ENCODE measurements around the gene KRT7.
"Not testable (repeated sequence)": the region's sequence is repeated elsewhere in the genome, so short reads cannot be mapped to it uniquely, and the experiment has no call there.

KRT7 gene

GRCh38 chr12:52255926-52256583 lies 23.0 kb downstream of the KRT7 start:
- DNase-seq (ENCODE audit: low spot score), result no peak

GRCh38 chr12:52256584-52256935 lies 23.5 kb downstream of the KRT7 start:
- no peak for DNase-seq (ENCODE audit: low spot score)

DNA sequence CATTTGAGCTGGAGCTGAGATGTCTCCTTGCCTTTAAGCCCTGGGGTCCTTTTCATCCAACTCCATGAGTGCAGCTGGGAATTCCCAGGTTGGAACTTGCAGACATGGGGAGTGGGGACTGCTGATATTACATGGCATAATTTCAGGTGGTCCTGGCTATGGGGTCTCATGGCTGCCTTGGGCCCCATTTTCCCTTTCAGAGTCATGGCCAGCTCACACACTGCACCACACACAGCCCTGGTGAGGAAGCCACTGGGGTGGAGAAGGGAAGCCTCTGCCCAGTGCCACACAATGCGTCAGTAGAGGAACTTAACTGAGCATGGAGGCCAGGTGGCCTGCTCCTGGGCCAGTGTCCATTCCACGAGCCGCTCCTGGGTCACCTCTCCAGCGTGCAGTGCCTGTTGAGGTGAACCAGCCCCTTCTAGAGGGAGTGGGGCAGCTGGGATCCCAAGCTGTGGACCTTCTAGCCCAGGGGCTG lies 24.1 kb downstream of the KRT7 start:
- no peak for DNase-seq (ENCODE audit: low spot score)

- DNase-seq (ENCODE audit: low spot score), result not testable (repeated sequence)
Observed at GRCh38 chr12:52257922-52258321, 24.9 kb downstream of the KRT7 start.

- no peak for DNase-seq (ENCODE audit: low spot score)
Observed at GRCh38 chr12:52258335-52258901, 25.4 kb downstream of the KRT7 start.

DNA sequence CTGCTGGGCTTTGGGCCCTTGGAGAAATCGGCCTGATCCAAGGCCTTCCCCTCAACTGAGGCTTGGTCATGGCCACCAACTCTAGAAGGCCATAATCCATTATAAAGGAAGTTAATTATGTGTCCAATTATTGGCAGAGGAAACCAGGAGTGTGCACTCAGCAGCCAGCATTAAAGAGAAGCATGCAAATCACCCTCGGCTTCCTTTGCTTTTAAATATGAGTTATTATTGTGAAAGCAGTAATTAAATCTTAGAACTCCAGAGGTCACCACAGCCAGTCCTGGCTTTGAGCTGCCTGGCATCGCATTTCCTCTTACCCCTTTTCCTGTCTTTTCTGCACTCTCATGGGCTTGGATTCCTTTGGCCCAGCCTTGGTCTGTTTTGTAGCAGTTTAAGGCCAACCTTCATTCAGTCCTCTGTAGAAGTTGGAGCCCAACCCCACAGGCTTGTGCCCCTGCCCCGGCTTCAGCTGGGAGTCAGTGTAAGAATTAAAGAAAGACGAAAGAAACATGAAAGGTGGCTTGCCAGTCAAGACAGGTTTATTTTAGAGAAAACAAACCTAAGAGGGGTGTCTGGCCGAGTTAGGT lies 26.7 kb downstream of the KRT7 start:
- DNase-seq (ENCODE audit: low spot score), result no peak

- no peak for DNase-seq (ENCODE audit: low spot score)
Observed at GRCh38 chr12:52260361-52261207, 27.5 kb downstream of the KRT7 start.

DNA sequence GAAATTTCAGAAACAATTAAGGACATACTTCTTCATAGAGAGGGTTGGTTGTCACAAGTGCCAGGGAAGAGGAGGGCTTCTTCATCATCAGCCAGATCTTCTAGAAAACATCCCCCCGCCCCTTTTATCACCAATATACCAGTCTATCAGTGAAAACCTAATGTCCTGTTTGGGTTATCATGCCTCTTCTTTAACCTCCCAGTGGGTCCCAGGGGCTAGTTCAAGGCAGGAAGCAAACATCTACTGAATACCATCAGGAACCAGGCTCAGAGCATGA lies 28.1 kb downstream of the KRT7 start:
- no peak for DNase-seq (ENCODE audit: low spot score)

DNA sequence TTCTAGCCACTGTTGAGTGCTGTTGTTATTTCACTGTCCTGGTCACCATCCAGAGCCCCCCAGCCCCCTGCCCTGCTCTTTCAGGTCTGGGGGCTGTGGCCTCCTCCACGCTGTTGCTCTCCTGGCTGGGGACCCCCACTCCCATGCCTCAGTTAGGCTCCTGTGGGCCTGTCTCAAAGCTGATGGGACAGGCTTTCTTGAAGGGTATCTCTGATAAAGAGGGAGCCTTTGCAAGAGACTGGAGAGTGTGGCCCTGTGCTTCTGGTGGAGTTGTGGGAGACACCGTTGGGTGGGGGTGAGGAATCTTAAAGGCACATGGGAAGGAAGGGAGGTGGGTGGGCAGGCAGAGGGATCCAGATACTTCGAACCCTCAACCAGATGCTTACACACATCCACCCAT lies 29.2 kb downstream of the KRT7 start:
- DNase-seq (ENCODE audit: low spot score), result no peak

DNA sequence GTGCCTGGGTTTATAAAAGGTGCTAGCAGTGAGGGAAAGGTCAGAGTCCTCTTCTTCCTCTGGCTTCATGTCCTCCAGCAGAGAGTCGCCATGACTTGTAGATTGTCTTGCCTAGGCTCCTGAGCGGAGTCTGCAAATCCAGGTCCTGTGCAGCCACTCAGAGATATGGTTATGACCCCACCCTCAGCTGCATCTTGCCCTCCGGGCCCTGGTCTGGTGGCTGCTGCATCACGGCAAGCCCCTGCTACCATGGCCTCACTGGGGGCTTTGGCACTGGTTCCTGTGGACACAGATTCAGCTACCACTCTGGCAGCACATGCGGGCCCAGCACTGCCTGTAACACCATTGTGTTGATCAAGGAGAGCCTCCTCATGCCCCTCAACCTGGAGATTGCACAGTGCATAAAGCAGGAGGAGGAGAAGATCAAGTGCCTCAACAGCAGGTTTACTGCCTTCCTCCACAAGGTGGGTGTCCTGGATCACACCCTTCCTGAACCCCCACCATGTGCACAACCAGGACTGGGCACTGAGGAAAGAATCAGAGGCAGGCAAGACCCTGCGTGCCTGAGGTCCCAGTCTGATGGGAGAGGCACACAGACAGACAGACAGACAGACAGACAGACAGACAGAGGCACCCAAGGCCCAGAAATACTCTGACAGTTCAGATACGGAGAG lies 30.9 kb downstream of the KRT7 start:
- DNase-seq (ENCODE audit: low spot score), result no peak

DNA sequence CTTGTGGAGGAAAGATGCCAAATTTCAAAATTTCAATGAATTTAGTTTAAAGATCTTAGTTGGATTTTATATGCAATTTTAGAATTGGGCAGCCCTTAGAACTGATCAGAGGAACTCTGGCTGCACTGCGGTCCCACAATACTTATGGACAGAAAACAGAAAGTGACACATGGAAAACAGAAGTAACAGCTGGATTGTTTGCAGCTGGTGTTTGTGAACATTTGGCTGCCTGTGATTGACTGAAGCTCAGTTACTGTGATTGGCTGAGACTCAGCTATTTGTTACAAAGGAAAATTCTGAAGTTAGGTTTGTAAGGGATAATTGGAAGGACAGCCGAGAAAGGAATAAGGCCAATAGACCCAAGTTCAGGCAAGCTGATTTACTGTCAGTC lies 31.4 kb downstream of the KRT7 start:
- DNase-seq (ENCODE audit: low spot score), result no peak

DNA sequence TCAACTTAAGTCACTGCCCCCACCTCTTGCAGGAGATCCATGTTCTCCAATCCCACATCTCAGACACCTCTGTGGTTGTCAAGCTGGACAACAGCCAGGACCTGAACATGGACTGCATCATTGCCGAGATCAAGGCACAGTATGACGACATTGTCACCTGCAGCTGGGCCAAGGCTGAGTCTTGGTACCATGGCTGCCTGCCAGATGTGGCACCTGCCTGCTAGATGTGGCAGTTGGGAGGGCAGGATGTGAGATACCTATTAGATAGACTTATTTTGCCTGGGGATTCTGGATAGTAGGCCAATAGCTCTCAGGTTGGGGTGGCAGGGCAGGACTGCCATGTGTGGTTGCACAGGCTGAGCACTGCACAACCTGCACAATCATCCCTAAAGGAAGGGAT lies 33.5 kb downstream of the KRT7 start:
- DNase-seq (ENCODE audit: low spot score), result no peak

DNA sequence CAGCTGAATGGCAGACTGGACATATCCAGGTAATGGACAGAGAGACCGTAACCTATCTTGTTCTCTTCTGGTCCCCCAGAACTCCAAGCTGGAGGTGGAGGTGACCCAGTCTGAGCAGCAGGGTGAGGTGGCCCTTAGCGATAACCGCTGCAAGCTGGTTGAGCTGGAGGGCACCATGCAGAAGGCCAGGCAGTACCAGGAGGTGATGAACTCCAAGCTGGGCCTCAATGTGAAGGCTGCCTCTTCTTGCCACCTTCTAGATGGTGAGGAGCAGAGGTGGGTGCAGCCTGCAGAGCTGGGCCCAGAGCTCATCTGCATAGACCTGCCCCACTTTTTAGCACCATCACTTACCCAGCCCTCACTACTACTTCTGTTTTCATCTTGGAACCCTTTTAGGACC lies 34.2 kb downstream of the KRT7 start:
- no peak for DNase-seq (ENCODE audit: low spot score)

- DNase-seq (ENCODE audit: low spot score), result no peak
Observed at GRCh38 chr12:52267699-52268098, 34.7 kb downstream of the KRT7 start.

- no peak for DNase-seq (ENCODE audit: low spot score)
Observed at GRCh38 chr12:52268212-52268611, 35.2 kb downstream of the KRT7 start.

- no peak for DNase-seq (ENCODE audit: low spot score)
Observed at GRCh38 chr12:52270541-52271070, 37.6 kb downstream of the KRT7 start.

GRCh38 chr12:52271158-52271557 lies 38.1 kb downstream of the KRT7 start:
- no peak for DNase-seq (ENCODE audit: low spot score)

DNA sequence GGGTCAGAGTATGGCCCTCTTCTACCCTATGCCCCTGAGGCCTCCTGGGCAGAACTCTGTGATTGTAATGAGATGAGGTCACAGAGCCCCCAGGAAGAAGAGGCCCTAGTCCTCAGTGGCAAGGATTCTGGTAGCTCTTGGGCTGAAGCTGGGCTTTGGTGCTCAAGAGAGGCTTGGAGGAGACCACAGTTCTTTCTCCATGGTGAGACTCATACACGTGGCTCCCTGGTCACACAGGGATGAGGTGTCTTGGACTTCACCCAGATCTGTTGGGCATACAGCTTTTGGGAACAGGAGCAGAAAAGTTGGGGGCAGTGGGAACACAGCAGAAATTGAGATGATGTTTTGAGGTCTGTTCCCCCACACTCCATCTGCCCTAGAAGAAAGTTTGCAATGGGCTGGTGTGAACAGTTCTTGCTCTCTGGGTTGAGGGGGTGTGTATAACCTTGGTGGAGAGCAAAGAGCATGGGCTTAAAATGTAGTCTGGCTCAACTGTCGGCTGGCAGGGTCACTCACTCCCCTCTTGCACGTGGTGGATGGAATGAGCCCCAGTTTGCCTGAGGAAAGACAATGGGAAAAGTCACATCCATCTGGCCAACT lies 41.6 kb downstream of the KRT7 start, which contains the start of gene KRT86:
KRT86 (plus strand) TSS at position 125 of the 600 bp plus-strand sequence. CDS start 27,272 bp downstream, outside the sequence.
- DNase-seq (ENCODE audit: low spot score), result no peak

GRCh38 chr12:52275686-52276085 lies 42.6 kb downstream of the KRT7 start:
- no peak for DNase-seq (ENCODE audit: low spot score)

GRCh38 chr12:52277486-52278245 lies 44.6 kb downstream of the KRT7 start:
- peak; percentile 23 for DNase-seq (ENCODE audit: low spot score)
